Suprapubic skin (tissue), 4 donors: ENCODE data around the gene PARD6B.

Experiments used
- EP300 ChIP-seq: sonication (generic); formaldehyde crosslinking; IDR thresholded peaks from one replicate; pipeline ENCODE4 v1.6.1; 2017; ENCODE audit warnings: antibody characterized with exemption
- POLR2A ChIP-seq, 2 donors: fragments of 450-650 bp; IDR thresholded peaks; one replicate each; pipeline ENCODE4 v1.6.1; 2017; ENCODE audit warnings: antibody characterized with exemption in 2 of 2, mild to moderate bottlenecking in 2 of 2, moderate library complexity in 2 of 2
- POLR2AphosphoS5 ChIP-seq, 3 donors: sonication (generic); formaldehyde crosslinking; IDR thresholded peaks; one replicate each; pipeline ENCODE4 v1.6.1; 2017; ENCODE audit warnings: antibody characterized with exemption in 3 of 3
- TF ChIP-seq, protein P1 (sequence below), 2 donors: fragments of 200-600 bp in 1 of 2; fragments of 450-650 bp in 1 of 2; sonication (generic) in 1 of 2; IDR thresholded peaks; one replicate each; pipeline ENCODE4 v1.5.1; 2016 to 2019; ENCODE audit warnings: antibody characterized with exemption in 2 of 2, mild to moderate bottlenecking in 1 of 2, moderate library complexity in 1 of 2

DNA sequence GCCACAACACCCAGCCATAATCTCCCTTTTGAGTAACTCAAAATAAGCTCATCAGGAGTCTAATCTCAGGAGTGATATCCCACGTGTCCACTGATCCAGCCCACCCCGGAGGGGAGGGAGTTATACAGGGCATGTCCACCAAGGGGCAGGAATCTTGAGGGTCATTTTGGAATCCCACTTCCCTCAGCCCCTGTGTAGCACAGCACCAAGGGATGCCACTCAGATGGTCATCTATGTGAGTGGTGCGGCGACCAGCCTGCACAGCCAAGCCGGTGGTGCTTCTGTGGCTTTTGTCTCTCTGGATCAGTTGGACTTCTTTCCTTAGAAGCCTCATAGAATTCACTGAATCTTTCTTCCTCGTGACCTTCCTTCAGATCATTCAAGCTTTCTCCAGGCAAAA is 52.5 kb downstream of the PARD6B start:
- TF ChIP-seq, protein P1, sequence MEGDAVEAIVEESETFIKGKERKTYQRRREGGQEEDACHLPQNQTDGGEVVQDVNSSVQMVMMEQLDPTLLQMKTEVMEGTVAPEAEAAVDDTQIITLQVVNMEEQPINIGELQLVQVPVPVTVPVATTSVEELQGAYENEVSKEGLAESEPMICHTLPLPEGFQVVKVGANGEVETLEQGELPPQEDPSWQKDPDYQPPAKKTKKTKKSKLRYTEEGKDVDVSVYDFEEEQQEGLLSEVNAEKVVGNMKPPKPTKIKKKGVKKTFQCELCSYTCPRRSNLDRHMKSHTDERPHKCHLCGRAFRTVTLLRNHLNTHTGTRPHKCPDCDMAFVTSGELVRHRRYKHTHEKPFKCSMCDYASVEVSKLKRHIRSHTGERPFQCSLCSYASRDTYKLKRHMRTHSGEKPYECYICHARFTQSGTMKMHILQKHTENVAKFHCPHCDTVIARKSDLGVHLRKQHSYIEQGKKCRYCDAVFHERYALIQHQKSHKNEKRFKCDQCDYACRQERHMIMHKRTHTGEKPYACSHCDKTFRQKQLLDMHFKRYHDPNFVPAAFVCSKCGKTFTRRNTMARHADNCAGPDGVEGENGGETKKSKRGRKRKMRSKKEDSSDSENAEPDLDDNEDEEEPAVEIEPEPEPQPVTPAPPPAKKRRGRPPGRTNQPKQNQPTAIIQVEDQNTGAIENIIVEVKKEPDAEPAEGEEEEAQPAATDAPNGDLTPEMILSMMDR (IDR thresholded peaks at IDR 0.05) = no peak
- TF ChIP-seq POLR2AphosphoS5 (IDR thresholded peaks at IDR 0.05) = no peak
- no peak for TF ChIP-seq POLR2A (IDR thresholded peaks at IDR 0.05)
- TF ChIP-seq EP300 = no peak
